A549 (cell line): ENCODE measurements around the gene GXYLT2. TPM values are rescaled to one million over a fixed set of nuclear protein-coding genes. Genes with fewer than 3 reads are reported as not detected.

Source experiments
- ATAC-seq, 2 experiments: fragments of 200-7000 bp in 1 of 2; fragments of >200 bp in 1 of 2; cut with Nextera tagmentation in 1 of 2; cut with Tn5 transposase in 1 of 2; 3 replicates each; pipeline versions ENCODE4 v1.8.0 to v1.9.1; 2018 to 2020; ENCODE audit warnings: mild to moderate bottlenecking in 1 of 2, moderate library complexity in 1 of 2
- CTCF ChIA-PET: fragments of 300-600 bp; sonication (Branson Sonifier 250); formaldehyde crosslinking; extraction: SDS; loops from one replicate; lab custom pipeline; 2021; ENCODE audit warnings: antibody characterized with exemption, inconsistent platforms; lab: Yijun Ruan, JAX
- POLR2A ChIA-PET: fragments of 350-600 bp; formaldehyde crosslinking; extraction: SDS; loops from one replicate; lab custom pipeline; 2021; ENCODE audit warnings: antibody characterized with exemption, inconsistent platforms; lab: Yijun Ruan, JAX
- DNase-seq, 2 experiments: peaks; one replicate each; pipeline versions ENCODE4 v3.0.0 to v3.0.0-alpha.2; 2011 to 2016; ENCODE audit warnings: low read depth in 1 of 2, low spot score in 1 of 2
- FAIRE-seq: peaks from 2 replicates; lab custom pipeline; 2011; peaks lifted over from hg19 to GRCh38; lab: Jason Lieb, UNC
- H3K27ac ChIP-seq, 2 experiments: fragments of >200 bp; sonication (Bioruptor Twin); formaldehyde crosslinking; 3 replicates each; pipeline ENCODE4 v1.5.1; 2016 to 2017
- H3K4me1 ChIP-seq: fragments of >200 bp; sonication (Bioruptor Twin); formaldehyde crosslinking; 3 replicates; pipeline ENCODE4 v1.6.1; 2016
- H3K4me2 ChIP-seq: fragments of >200 bp; sonication (Bioruptor Twin); formaldehyde crosslinking; 3 replicates; pipeline ENCODE4 v1.6.1; 2016
- H3K4me3 ChIP-seq: fragments of >200 bp; sonication (Bioruptor Twin); formaldehyde crosslinking; 3 replicates; pipeline ENCODE4 v1.5.1; 2016
- H3K9me3 ChIP-seq: fragments of >200 bp; sonication (Bioruptor Twin); formaldehyde crosslinking; 3 replicates; pipeline ENCODE4 v1.6.1; 2016
- ATOH8 ChIP-seq: fragments of 250-450 bp; sonication (Bioruptor Pico); IDR thresholded peaks from 2 replicates; pipeline ENCODE4 v1.5.0; 2020; ENCODE audit warnings: low read depth, mild to moderate bottlenecking, moderate library complexity
- CBX8 ChIP-seq: fragments of 200-600 bp; sonication (generic); IDR thresholded peaks from 2 replicates; pipeline ENCODE4 v1.6.1; 2016
- CHD4 ChIP-seq: fragments of 200-600 bp; sonication (generic); IDR thresholded peaks from 2 replicates; pipeline ENCODE4 v1.6.1; 2016; ENCODE audit warnings: antibody characterized with exemption, mild to moderate bottlenecking, borderline replicate concordance
- EHMT2 ChIP-seq: fragments of 200-600 bp; sonication (generic); IDR thresholded peaks from 2 replicates; pipeline ENCODE4 v1.6.1; 2016; ENCODE audit warnings: antibody characterized with exemption, low read depth, mild to moderate bottlenecking, moderate library complexity
- EP300 ChIP-seq, 2 experiments: fragments of >200 bp; sonication (Bioruptor Twin); formaldehyde crosslinking; IDR thresholded peaks; 2 replicates in 1 of 2; 3 replicates in 1 of 2; pipeline ENCODE4 v1.6.1; 2016 to 2017
- ESRRA ChIP-seq: fragments of 150-350 bp; IDR thresholded peaks from 2 replicates; pipeline ENCODE4 v1.6.1; 2014; ENCODE audit warnings: mild to moderate bottlenecking, low read length, borderline replicate concordance
- FOSB ChIP-seq: fragments of 250-450 bp; sonication (Bioruptor Pico); IDR thresholded peaks from 2 replicates; pipeline ENCODE4 v1.5.0; 2020; ENCODE audit warnings: mild to moderate bottlenecking, moderate library complexity
- FOXS1 ChIP-seq: fragments of 250-450 bp; sonication (Bioruptor Pico); IDR thresholded peaks from 2 replicates; pipeline ENCODE4 v1.5.0; 2020; ENCODE audit warnings: mild to moderate bottlenecking, moderate library complexity
- HDAC2 ChIP-seq: fragments of 200-600 bp; sonication (generic); IDR thresholded peaks from 2 replicates; pipeline ENCODE4 v1.6.1; 2016
- HOXA7 ChIP-seq: fragments of 250-450 bp; sonication (Bioruptor Pico); IDR thresholded peaks from 2 replicates; pipeline ENCODE4 v1.5.0; 2020; ENCODE audit warnings: mild to moderate bottlenecking, moderate library complexity
- HOXB13 ChIP-seq: fragments of 250-450 bp; sonication (Bioruptor Pico); IDR thresholded peaks from 2 replicates; pipeline ENCODE4 v1.5.0; 2020; ENCODE audit warnings: low read depth, mild to moderate bottlenecking, moderate library complexity
- JUNB ChIP-seq: fragments of >200 bp; sonication (Bioruptor Twin); formaldehyde crosslinking; IDR thresholded peaks from 2 replicates; pipeline ENCODE4 v1.6.1; 2016
- MAX ChIP-seq: IDR thresholded peaks from 2 replicates; pipeline ENCODE4 v1.6.1; 2012
- MYC ChIP-seq: IDR thresholded peaks from 2 replicates; pipeline ENCODE4 v1.6.1; 2012; ENCODE audit warnings: mild to moderate bottlenecking, inconsistent platforms, low read length, improper control_type of control experiment, borderline replicate concordance
- NFE2L2 ChIP-seq: fragments of 150-350 bp; conservative IDR thresholded peaks from 2 replicates; pipeline ENCODE4 v1.6.1; 2014; ENCODE audit warnings: low read length
- NPAS2 ChIP-seq: fragments of 250-450 bp; sonication (Bioruptor Pico); IDR thresholded peaks from 2 replicates; pipeline ENCODE4 v1.8.0; 2022; ENCODE audit warnings: mild to moderate bottlenecking, moderate library complexity, borderline replicate concordance
- PBX3 ChIP-seq: IDR thresholded peaks from 2 replicates; pipeline ENCODE4 v1.6.1; 2012
- RAD21 ChIP-seq, 2 experiments: fragments of >200 bp in 1 of 2; sonication (Bioruptor Twin) in 1 of 2; formaldehyde crosslinking in 1 of 2; IDR thresholded peaks in 1 of 2; conservative IDR thresholded peaks in 1 of 2; 2 replicates in 1 of 2; 3 replicates in 1 of 2; pipeline ENCODE4 v1.6.1; 2012 to 2018; ENCODE audit warnings: inconsistent platforms in 1 of 2
- RFX5 ChIP-seq: fragments of 450-650 bp; IDR thresholded peaks from 2 replicates; pipeline ENCODE4 v1.7.1; 2014; ENCODE audit warnings: antibody characterized with exemption, mild to moderate bottlenecking, moderate library complexity
- SREBF2 ChIP-seq: fragments of 450-650 bp; IDR thresholded peaks from 2 replicates; pipeline ENCODE4 v1.6.1; 2014; ENCODE audit warnings: mild to moderate bottlenecking, moderate library complexity
- TFCP2L1 ChIP-seq: fragments of 250-450 bp; sonication (Bioruptor Pico); IDR thresholded peaks from 2 replicates; pipeline ENCODE4 v1.5.0; 2021; ENCODE audit warnings: mild to moderate bottlenecking
- TP53 ChIP-seq: fragments of 250-450 bp; sonication (Bioruptor Pico); IDR thresholded peaks from 2 replicates; pipeline ENCODE4 v1.5.0; 2021; ENCODE audit warnings: mild to moderate bottlenecking, moderate library complexity
- ZC3H11A ChIP-seq: fragments of 450-650 bp; IDR thresholded peaks from 2 replicates; pipeline ENCODE4 v1.6.1; 2014; ENCODE audit warnings: antibody characterized with exemption, mild to moderate bottlenecking
- ZSCAN20 ChIP-seq: fragments of 250-450 bp; sonication (Bioruptor Pico); IDR thresholded peaks from 2 replicates; pipeline ENCODE4 v1.8.0; 2022; ENCODE audit warnings: mild to moderate bottlenecking, moderate library complexity
- WGBS: methylation state at CpG from one replicate; pipeline ENCODE4 v1.1.6; 2017; ENCODE audit errors: missing lambda C conversion rate; 5-methylcytosine and 5-hydroxymethylcytosine counted together
- polyA plus RNA-seq, 4 experiments: library from polyadenylated mRNA; depleted of rRNA in 3 of 4; stranded (reverse); fragments of >200 nt; fragmentation: RNase III in 1 of 4; extraction: RNeasy Plus Mini Kit Qiagen cat#74134 plus additional on column Dnase treatment in 1 of 4; gene quantifications; 2 replicates in 3 of 4; 3 replicates in 1 of 4; pipeline ENCODE4 v1.2.3, GENCODE V29; 2011 to 2017

The GXYLT2 gene
- polyA plus RNA-seq, 2 of the 4 experiments (the other 2 are of a cell fraction): 1.9 to 3.3 TPM

DNA sequence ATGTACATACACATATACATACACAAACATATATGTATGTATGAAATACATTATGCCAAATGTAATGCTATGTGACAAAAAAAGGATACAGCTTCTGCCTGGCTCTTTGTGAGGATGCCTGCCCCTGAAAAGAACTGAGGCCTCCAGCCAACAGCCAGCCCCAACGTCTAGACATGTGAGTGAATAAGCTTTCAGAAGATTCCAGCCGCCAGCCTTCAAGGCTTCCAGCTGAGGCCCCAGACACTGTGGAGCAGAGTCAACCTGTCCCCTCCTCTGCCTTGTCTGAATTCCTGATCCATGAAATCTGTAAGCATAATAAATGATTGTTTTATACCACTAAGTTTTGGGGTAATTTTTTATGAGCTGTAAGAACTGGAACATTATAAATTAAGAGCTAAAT is 24.7 kb downstream of the GXYLT2 start:
- no peak overlapping the region for H3K4me2 ChIP-seq
- CTCF ChIA-PET: interaction anchor here (1.3 to 1.4 kb wide), 2 partner anchors 10 to 75 kb away, joined by 3 to 4 read pairs; no protein-coding TSS in a partner anchor
- DNase-seq: no peak
- FAIRE-seq: no peak
- ATAC-seq: no peak
- TF ChIP-seq HOXA7 (CRISPR knock-in tag) (no peak), TFCP2L1 (CRISPR knock-in tag) (no peak), FOSB (no peak), TP53 (no peak), RFX5 (no peak), EP300 (IDR thresholded peaks at IDR 0.05) (no peak), CHD4 (no peak), ZSCAN20 (CRISPR knock-in tag) (no peak)
- TF ChIP-seq, all 56 proteins: peak for 0
- POLR2A ChIA-PET: no interaction called here
- Histone ChIP-seq H3K27ac (no peak overlapping the region), H3K4me3 (no peak overlapping the region), H3K4me1 (peaks cover 12% of the 10 kb centered on the region), H3K9me3 (no peaks in the 10 kb centered on the region)
- WGBS: 36% methylated on average over 2 of the region's 2 CpGs

DNA sequence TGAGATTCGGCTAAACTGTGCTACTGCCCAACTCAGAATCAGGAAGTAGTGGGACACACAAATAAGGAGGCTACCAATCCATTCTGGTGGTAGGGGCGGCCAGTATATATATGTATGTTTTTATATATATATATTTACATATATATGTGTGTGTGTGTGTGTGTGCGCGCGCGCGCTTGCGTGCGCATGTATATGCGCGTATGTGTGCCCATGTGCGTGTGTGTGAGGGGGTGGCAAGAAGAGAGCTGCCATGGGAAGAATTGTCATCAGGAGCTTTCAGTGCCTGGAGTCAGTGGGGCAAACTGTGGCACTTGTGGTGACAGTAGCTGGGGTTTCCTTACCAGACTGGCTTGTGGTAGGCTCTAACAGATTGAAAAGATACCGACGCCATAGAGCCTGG is 26.5 kb downstream of the GXYLT2 start:
- DNase-seq (no peak), ATAC-seq (no peak), FAIRE-seq (no peak)
- 94% methylated on average over 14 of the region's 14 CpGs for WGBS
- TF ChIP-seq SREBF2 (no peak), EP300 (IDR thresholded peaks at IDR 0.05) (no peak), RAD21 (conservative IDR thresholded peaks at IDR 0.05 in 1 of 2, IDR thresholded peaks at IDR 0.05 in 1 of 2) (no peak), HOXB13 (CRISPR knock-in tag) (no peak), NFE2L2 (no peak), ZC3H11A (no peak), NPAS2 (CRISPR knock-in tag) (no peak), MYC (no peak)
- POLR2A ChIA-PET: no interaction called here
- CTCF ChIA-PET: interaction anchor here (1.1 to 1.8 kb wide), 3 partner anchors 24 to 171 kb away, joined by 3 to 5 read pairs (median 3); no protein-coding TSS in a partner anchor
- H3K27ac ChIP-seq: no peak overlapping the region
- H3K4me3 ChIP-seq: no peak overlapping the region
- no peak overlapping the region for H3K4me2 ChIP-seq
- H3K9me3 ChIP-seq: no peaks in the 10 kb centered on the region
- no peaks in the 10 kb centered on the region for H3K4me1 ChIP-seq

GRCh38 chr3:72916250-72916649 is 28.4 kb downstream of the GXYLT2 start:
- no peak overlapping the region for H3K4me2 ChIP-seq
- no peak overlapping the region for H3K27ac ChIP-seq
- ChIA-PET CTCF (no interaction called here), POLR2A (no interaction called here)
- no peak for DNase-seq
- FAIRE-seq: no peak
- no peaks in the 10 kb centered on the region for H3K9me3 ChIP-seq
- no peak for ATAC-seq
- no peak overlapping the region for H3K4me3 ChIP-seq
- TF ChIP-seq EHMT2 (no peak), MAX (no peak), NFE2L2 (no peak), HDAC2 (no peak), CHD4 (no peak), CBX8 (no peak), HOXB13 (CRISPR knock-in tag) (no peak), JUNB (no peak), HOXA7 (CRISPR knock-in tag) (no peak)
- no peaks in the 10 kb centered on the region for H3K4me1 ChIP-seq
- 75% methylated on average over 2 of the region's 2 CpGs for WGBS

DNA sequence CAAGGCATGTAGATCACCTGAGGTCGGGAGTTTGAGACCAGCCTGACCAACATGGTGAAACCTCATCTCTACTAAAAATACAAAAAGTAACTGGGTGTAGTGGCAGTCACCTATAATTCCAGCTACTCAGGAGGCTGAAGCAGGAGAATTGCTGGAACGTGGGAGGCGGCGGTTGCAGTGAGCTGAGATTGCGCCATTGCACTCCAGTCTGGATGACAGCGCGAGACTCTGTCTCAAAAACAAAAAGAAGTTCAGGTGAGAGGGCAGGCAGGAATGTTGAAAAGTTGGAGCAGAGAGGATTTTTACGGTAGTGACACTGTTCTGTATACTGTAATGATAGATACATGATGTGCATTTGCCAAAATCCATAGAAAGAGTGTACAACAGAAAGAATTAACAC is 31.7 kb downstream of the GXYLT2 start:
- Histone ChIP-seq H3K27ac (no peak overlapping the region), H3K4me3 (no peak overlapping the region), H3K4me2 (no peak overlapping the region)
- DNase-seq (no peak), FAIRE-seq (no peak)
- POLR2A ChIA-PET: no interaction called here
- TF ChIP-seq HOXA7 (CRISPR knock-in tag) (no peak), FOXS1 (no peak), ATOH8 (CRISPR knock-in tag) (no peak), SREBF2 (no peak), PBX3 (no peak), ESRRA (no peak)
- TF ChIP-seq, all 56 proteins: peak for 0
- CTCF ChIA-PET: interaction anchor here (1.3 kb wide), 1 partner anchor 31 kb away, joined by 4 read pairs; no protein-coding TSS in a partner anchor
- no peaks in the 10 kb centered on the region for H3K9me3 ChIP-seq
- no peaks in the 10 kb centered on the region for H3K4me1 ChIP-seq
- 85% methylated on average over 8 of the region's 8 CpGs for WGBS
- ATAC-seq: no peak
